SK-N-SH (cell line): Measurements from ENCODE around the gene NRF1. TPM values are rescaled to one million over a fixed set of nuclear protein-coding genes. Genes with fewer than 3 reads are reported as not detected.

Source experiments
- CTCF ChIA-PET: fragments of 300-600, 350-600 bp; formaldehyde crosslinking; extraction: SDS; loops from one replicate; lab custom pipeline; 2021; lab: Yijun Ruan, JAX
- POLR2A ChIA-PET: fragments of 350-600 bp; sonication (Branson Sonifier 250); formaldehyde crosslinking; extraction: SDS; loops from one replicate; lab custom pipeline; 2020; ENCODE audit warnings: antibody characterized with exemption, inconsistent platforms; lab: Yijun Ruan, JAX
- DNase-seq: peaks from one replicate; pipeline ENCODE4 v3.0.0; 2012
- H2AFZ ChIP-seq: fragments of 200-600 bp; sonication (generic); 2 replicates; pipeline ENCODE4 v1.8.1; 2016; ENCODE audit warnings: antibody characterized with exemption, mild to moderate bottlenecking, low read depth
- H3F3A ChIP-seq: fragments of 200-600 bp; sonication (generic); replicated peaks from 2 replicates; pipeline ENCODE3; 2016; ENCODE audit warnings: antibody characterized with exemption, mild to moderate bottlenecking; ENCODE audit not compliant: insufficient read depth
- H3K27ac ChIP-seq, 2 experiments: fragments of 200-500 bp in 1 of 2; fragments of 200-600 bp in 1 of 2; sonication (Bioruptor generic) in 1 of 2; sonication (generic), shearing (Covaris generic) in 1 of 2; 2 replicates each; pipeline versions ENCODE4 v1.5.1 to v1.6.1; 2014 to 2016; ENCODE audit warnings: low read depth in 2 of 2, inconsistent platforms in 1 of 2, low read length in 1 of 2, mild to moderate bottlenecking in 1 of 2, mixed read lengths in 1 of 2
- H3K27me3 ChIP-seq: fragments of 200-600 bp; sonication (generic), shearing (Covaris generic); 2 replicates; pipeline ENCODE4 v1.6.1; 2016; ENCODE audit warnings: mixed run types; ENCODE audit not compliant: insufficient read depth
- H3K36me3 ChIP-seq, 2 experiments: fragments of 200-500 bp in 1 of 2; fragments of 200-600 bp in 1 of 2; sonication (Bioruptor generic) in 1 of 2; sonication (generic) in 1 of 2; replicated peaks in 1 of 2; 2 replicates each; pipeline versions ENCODE3 to v1.5.1; 2014 to 2016; ENCODE audit warnings: low read length in 1 of 2, mild to moderate bottlenecking in 1 of 2; ENCODE audit not compliant: insufficient read depth in 2 of 2, control insufficient read depth in 1 of 2
- H3K4me1 ChIP-seq, 2 experiments: fragments of 200-500 bp in 1 of 2; fragments of 200-600 bp in 1 of 2; sonication (Bioruptor generic) in 1 of 2; sonication (generic), shearing (Covaris generic) in 1 of 2; 2 replicates each; pipeline versions ENCODE4 v1.5.1 to v1.6.1; 2014 to 2016; ENCODE audit warnings: low read depth in 1 of 2, low read length in 1 of 2, mixed run types in 1 of 2; ENCODE audit not compliant: insufficient read depth in 2 of 2, control insufficient read depth in 1 of 2
- H3K4me2 ChIP-seq: fragments of 200-600 bp; sonication (generic), shearing (Covaris generic); 2 replicates; pipeline ENCODE4 v1.6.1; 2017; ENCODE audit warnings: mixed run types
- H3K4me3 ChIP-seq, 2 experiments: fragments of 200-500 bp in 1 of 2; fragments of 200-600 bp in 1 of 2; sonication (Bioruptor generic) in 1 of 2; sonication (generic), shearing (Covaris generic) in 1 of 2; 2 replicates each; pipeline versions ENCODE4 v1.5.1 to v1.8.1; 2014 to 2016; ENCODE audit warnings: low read depth in 2 of 2, inconsistent platforms in 1 of 2, low read length in 1 of 2, mild to moderate bottlenecking in 1 of 2, mixed read lengths in 1 of 2, moderate library complexity in 1 of 2
- H3K79me2 ChIP-seq: fragments of 200-600 bp; sonication (generic); 2 replicates; pipeline ENCODE4 v1.8.1; 2017; ENCODE audit warnings: mild to moderate bottlenecking; ENCODE audit not compliant: insufficient read depth
- H3K9ac ChIP-seq: fragments of 200-600 bp; sonication (generic); 2 replicates; pipeline ENCODE4 v1.6.1; 2017; ENCODE audit warnings: mixed run types
- H3K9me2 ChIP-seq: fragments of 200-600 bp; sonication (generic); 2 replicates; pipeline ENCODE4 v1.6.1; 2017; ENCODE audit warnings: mixed run types
- H3K9me3 ChIP-seq: fragments of 200-600 bp; sonication (generic); 2 replicates; pipeline ENCODE4 v1.6.1; 2017; ENCODE audit warnings: mixed run types, mild to moderate bottlenecking, moderate library complexity
- H4K20me1 ChIP-seq: fragments of 200-600 bp; sonication (generic); 2 replicates; pipeline ENCODE4 v1.6.1; 2017; ENCODE audit warnings: mild to moderate bottlenecking, mixed run types; ENCODE audit not compliant: insufficient read depth
- CHD2 ChIP-seq: fragments of 150-350 bp; IDR thresholded peaks from 2 replicates; pipeline ENCODE4 v1.6.1; 2018; ENCODE audit warnings: low read length; ENCODE audit not compliant: partially characterized antibody
- FOXM1 ChIP-seq: IDR thresholded peaks from 2 replicates; pipeline ENCODE4 v1.4.0; 2012; ENCODE audit warnings: low read depth, mild to moderate bottlenecking
- GATA2 ChIP-seq: sonication (generic); formaldehyde crosslinking; IDR thresholded peaks from 2 replicates; pipeline ENCODE4 v1.5.0; 2020; ENCODE audit warnings: mild to moderate bottlenecking, missing genetic modification reagents
- NFIC ChIP-seq: IDR thresholded peaks from 2 replicates; pipeline ENCODE4 v1.4.0; 2012; ENCODE audit warnings: borderline replicate concordance
- TAF1 ChIP-seq: IDR thresholded peaks from 2 replicates; pipeline ENCODE4 v1.6.1; 2012; ENCODE audit warnings: low read depth, mild to moderate bottlenecking, low read length, moderate library complexity, borderline replicate concordance
- TCF12 ChIP-seq: IDR thresholded peaks from 2 replicates; pipeline ENCODE4 v1.4.0; 2012
- TEAD4 ChIP-seq: IDR thresholded peaks from 2 replicates; pipeline ENCODE4 v1.4.0; 2012; ENCODE audit warnings: mild to moderate bottlenecking, borderline replicate concordance; ENCODE audit not compliant: insufficient read depth
- YY1 ChIP-seq: IDR thresholded peaks from 2 replicates; pipeline ENCODE4 v1.4.0; 2012; ENCODE audit warnings: low read depth, mild to moderate bottlenecking
- WGBS: methylation state at CpG from one replicate; pipeline ENCODE4 v1.1.6; 2017; ENCODE audit warnings: low lambda C conversion rate; 5-methylcytosine and 5-hydroxymethylcytosine counted together
- polyA plus RNA-seq, 3 experiments: library from polyadenylated mRNA; depleted of rRNA; stranded (reverse); fragments of >200 nt; gene quantifications; 2 replicates each; pipeline ENCODE4 v1.2.3, GENCODE V29; 2012
- TF ChIP-seq, protein P1 (sequence below): IDR thresholded peaks from 2 replicates; pipeline ENCODE4 v1.4.0; 2012; ENCODE audit warnings: low read depth
- TF ChIP-seq, protein P2 (sequence below): IDR thresholded peaks from 2 replicates; pipeline ENCODE4 v1.6.1; 2012; ENCODE audit warnings: mild to moderate bottlenecking, low read depth, low read length, moderate library complexity
- TF ChIP-seq, protein P3 (sequence below): fragments of 150-350 bp; IDR thresholded peaks from 2 replicates; pipeline ENCODE4 v1.6.1; 2016; ENCODE audit warnings: mild to moderate bottlenecking, low read depth, low read length
- TF ChIP-seq, protein P4 (sequence below): IDR thresholded peaks from 2 replicates; pipeline ENCODE4 v1.4.0; 2012; ENCODE audit warnings: low read depth, borderline replicate concordance

NRF1 gene
- polyA plus RNA-seq, 1 of the 3 experiments (the other 2 are of a cell fraction): 10.9 TPM

DNA sequence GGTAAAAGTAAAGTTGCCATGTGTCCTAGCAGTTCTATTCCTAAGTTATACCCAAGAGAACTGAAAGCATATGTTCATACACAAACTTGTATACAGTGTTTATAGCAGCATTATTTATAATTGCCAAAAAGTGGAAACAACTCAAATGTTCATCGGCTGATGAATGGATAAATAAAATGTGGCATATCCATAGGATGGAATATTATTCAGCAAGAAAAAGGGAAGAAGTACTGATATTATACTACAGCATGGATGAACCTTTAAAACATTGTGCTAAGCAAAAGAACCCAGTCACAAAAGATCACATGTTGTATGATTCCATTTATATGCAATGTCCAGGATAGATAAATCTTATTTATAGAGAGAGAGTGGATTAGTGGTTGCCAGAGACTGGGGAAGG is 68.9 kb downstream of the NRF1 start:
- no peaks in the 10 kb centered on the region for H3K27me3 ChIP-seq
- DNase-seq: no peak
- H2AFZ ChIP-seq: no peak overlapping the region
- WGBS: 98% methylated on average over 1 of the region's 1 CpG
- no peak overlapping the region for H3K4me2 ChIP-seq
- POLR2A ChIA-PET: no interaction called here
- CTCF ChIA-PET: no interaction called here
- TF ChIP-seq GATA2: no peak
- TF ChIP-seq TEAD4: no peak
- no peak for TF ChIP-seq FOXM1
- H3K9me2 ChIP-seq: no peaks in the 10 kb centered on the region
- H3K4me1 ChIP-seq: no peaks in the 10 kb centered on the region
- H3K27ac ChIP-seq: no peak overlapping the region
- H3K36me3 ChIP-seq: peaks cover 9 to 26% of the 10 kb centered on the region in 2 experiments
- no peak overlapping the region for H3K4me3 ChIP-seq
- peaks cover 9% of the 10 kb centered on the region; the same call in 1 of the 2 replicates for H3K9me3 ChIP-seq
- no peaks in the 10 kb centered on the region for H3K79me2 ChIP-seq
- peaks cover 5% of the 10 kb centered on the region for H3F3A ChIP-seq
- H3K9ac ChIP-seq: no peak overlapping the region
- H4K20me1 ChIP-seq: no peaks in the 10 kb centered on the region

DNA sequence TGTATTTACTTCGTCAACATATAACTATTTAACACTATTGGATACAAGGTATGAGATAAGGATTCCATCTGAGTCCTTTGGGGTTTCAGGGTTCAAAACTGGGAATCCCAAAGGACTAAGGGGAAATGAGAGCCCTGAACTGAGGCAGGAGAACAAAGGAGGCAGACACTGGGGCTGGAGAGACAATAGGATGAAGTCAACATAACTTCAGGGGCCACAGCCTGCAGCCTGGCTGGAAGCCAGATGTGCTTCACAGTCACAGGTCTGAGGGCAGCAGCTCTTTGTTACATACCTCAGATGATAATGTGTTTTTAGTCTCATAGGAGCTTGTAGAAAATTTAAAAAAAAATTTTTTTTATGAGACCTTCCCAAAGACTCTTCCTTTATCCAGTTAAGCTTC is 73.3 kb downstream of the NRF1 start:
- H3K27me3 ChIP-seq: no peaks in the 10 kb centered on the region
- no peak overlapping the region for H3K4me3 ChIP-seq
- no peak overlapping the region for H2AFZ ChIP-seq
- no peaks in the 10 kb centered on the region for H3K79me2 ChIP-seq
- H3K36me3 ChIP-seq: peaks cover 0 to 8% of the 10 kb centered on the region in 2 experiments
- DNase-seq: no peak
- H3K9me3 ChIP-seq: no peaks in the 10 kb centered on the region
- POLR2A ChIA-PET: no interaction called here
- TF ChIP-seq TAF1 (no peak), NFIC (peak; percentile 17; the same call in 1 of the 2 replicates)
- no peak overlapping the region for H3K9ac ChIP-seq
- no peaks in the 10 kb centered on the region for H3K9me2 ChIP-seq
- WGBS: 97% methylated on average over 1 of the region's 1 CpG
- no peak overlapping the region for H3K4me2 ChIP-seq
- no peaks in the 10 kb centered on the region for H4K20me1 ChIP-seq
- no peaks in the 10 kb centered on the region for H3K4me1 ChIP-seq
- H3K27ac ChIP-seq: no peak overlapping the region
- CTCF ChIA-PET: interaction anchor here (0.7 to 1.8 kb wide), 3 partner anchors 40 to 377 kb away, joined by 3 to 4 read pairs (median 3); no protein-coding TSS in a partner anchor
- H3F3A ChIP-seq: peaks cover 5% of the 10 kb centered on the region

DNA sequence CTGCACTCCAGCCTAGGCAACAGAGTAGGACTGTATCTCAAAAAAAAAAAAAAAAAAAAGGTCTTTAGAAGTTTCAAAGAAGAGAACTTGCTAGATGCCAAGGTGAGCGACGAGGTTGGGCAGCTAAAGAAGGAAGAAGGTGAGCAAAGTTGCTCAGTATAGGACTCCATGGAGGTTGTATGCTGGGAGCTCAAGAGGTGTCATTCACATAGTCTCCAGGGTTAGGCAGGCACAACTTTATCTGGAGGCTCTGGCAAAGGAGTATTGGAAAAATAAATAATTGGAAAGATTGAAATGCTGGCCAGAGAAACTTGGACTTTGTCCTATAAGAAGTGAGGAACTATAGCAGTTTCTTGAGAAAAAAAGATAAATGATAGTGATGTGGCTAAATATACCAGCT is 74.5 kb downstream of the NRF1 start:
- Histone ChIP-seq H4K20me1 (no peaks in the 10 kb centered on the region), H3K9me2 (no peaks in the 10 kb centered on the region), H3K4me1 (0 out of 4 replicates have a peak, but pooled peaks cover 0 to 3% of the 10 kb centered on the region in 2 experiments), H3K79me2 (no peaks in the 10 kb centered on the region), H2AFZ (no peak overlapping the region), H3K27me3 (no peaks in the 10 kb centered on the region), H3K4me3 (no peak overlapping the region), H3K4me2 (no peak overlapping the region), H3F3A (peaks cover 5% of the 10 kb centered on the region), H3K9ac (no peak overlapping the region), H3K27ac (no peak overlapping the region), H3K9me3 (no peaks in the 10 kb centered on the region), H3K36me3 (peaks cover 1 to 2% of the 10 kb centered on the region in 2 experiments)
- CTCF ChIA-PET: interaction anchor here (1.1 to 3.5 kb wide), 3 partner anchors 21 to 139 kb away, joined by 3 to 14 read pairs (median 4); no protein-coding TSS in a partner anchor
- no peak for TF ChIP-seq NFIC
- no peak for TF ChIP-seq GATA2
- no peak for TF ChIP-seq TCF12
- no peak for TF ChIP-seq CHD2
- TF ChIP-seq, protein P1, sequence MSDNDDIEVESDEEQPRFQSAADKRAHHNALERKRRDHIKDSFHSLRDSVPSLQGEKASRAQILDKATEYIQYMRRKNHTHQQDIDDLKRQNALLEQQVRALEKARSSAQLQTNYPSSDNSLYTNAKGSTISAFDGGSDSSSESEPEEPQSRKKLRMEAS: no peak
- TF ChIP-seq, protein P2, sequence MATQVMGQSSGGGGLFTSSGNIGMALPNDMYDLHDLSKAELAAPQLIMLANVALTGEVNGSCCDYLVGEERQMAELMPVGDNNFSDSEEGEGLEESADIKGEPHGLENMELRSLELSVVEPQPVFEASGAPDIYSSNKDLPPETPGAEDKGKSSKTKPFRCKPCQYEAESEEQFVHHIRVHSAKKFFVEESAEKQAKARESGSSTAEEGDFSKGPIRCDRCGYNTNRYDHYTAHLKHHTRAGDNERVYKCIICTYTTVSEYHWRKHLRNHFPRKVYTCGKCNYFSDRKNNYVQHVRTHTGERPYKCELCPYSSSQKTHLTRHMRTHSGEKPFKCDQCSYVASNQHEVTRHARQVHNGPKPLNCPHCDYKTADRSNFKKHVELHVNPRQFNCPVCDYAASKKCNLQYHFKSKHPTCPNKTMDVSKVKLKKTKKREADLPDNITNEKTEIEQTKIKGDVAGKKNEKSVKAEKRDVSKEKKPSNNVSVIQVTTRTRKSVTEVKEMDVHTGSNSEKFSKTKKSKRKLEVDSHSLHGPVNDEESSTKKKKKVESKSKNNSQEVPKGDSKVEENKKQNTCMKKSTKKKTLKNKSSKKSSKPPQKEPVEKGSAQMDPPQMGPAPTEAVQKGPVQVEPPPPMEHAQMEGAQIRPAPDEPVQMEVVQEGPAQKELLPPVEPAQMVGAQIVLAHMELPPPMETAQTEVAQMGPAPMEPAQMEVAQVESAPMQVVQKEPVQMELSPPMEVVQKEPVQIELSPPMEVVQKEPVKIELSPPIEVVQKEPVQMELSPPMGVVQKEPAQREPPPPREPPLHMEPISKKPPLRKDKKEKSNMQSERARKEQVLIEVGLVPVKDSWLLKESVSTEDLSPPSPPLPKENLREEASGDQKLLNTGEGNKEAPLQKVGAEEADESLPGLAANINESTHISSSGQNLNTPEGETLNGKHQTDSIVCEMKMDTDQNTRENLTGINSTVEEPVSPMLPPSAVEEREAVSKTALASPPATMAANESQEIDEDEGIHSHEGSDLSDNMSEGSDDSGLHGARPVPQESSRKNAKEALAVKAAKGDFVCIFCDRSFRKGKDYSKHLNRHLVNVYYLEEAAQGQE: no peak
- no peak for TF ChIP-seq YY1
- TF ChIP-seq, protein P3, sequence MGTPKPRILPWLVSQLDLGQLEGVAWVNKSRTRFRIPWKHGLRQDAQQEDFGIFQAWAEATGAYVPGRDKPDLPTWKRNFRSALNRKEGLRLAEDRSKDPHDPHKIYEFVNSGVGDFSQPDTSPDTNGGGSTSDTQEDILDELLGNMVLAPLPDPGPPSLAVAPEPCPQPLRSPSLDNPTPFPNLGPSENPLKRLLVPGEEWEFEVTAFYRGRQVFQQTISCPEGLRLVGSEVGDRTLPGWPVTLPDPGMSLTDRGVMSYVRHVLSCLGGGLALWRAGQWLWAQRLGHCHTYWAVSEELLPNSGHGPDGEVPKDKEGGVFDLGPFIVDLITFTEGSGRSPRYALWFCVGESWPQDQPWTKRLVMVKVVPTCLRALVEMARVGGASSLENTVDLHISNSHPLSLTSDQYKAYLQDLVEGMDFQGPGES: no peak
- TF ChIP-seq, protein P4, sequence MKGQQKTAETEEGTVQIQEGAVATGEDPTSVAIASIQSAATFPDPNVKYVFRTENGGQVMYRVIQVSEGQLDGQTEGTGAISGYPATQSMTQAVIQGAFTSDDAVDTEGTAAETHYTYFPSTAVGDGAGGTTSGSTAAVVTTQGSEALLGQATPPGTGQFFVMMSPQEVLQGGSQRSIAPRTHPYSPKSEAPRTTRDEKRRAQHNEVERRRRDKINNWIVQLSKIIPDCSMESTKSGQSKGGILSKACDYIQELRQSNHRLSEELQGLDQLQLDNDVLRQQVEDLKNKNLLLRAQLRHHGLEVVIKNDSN: no peak
- no peak for DNase-seq
- 100% methylated on average over 2 of the region's 2 CpGs for WGBS
- POLR2A ChIA-PET: no interaction called here
